Measurements from ENCODE around the gene NRXN3. TPM values are rescaled to one million over a fixed set of nuclear protein-coding genes. Genes with fewer than 3 reads are reported as not detected.

NRXN3 gene
- total RNA-seq, 1 experiment from 2014 or later, result not detected

GRCh38 chr14:79734656-79735055 is 1564.5 kb downstream of the NRXN3 start:
- ChIA-PET POLR2A (no interaction called here), CTCF (no interaction called here)
- in situ Hi-C loops (cut with HindIII; ENCODE audit: low pct_unique_long_range_greater_than_20kb, low sequenced_read_pairs) (no loop called here), intact Hi-C loops (cut with micrococcal nuclease; ENCODE audit: unreplicated experiment) (no loop called here)
- no peaks in the 10 kb centered on the region for H3K36me3 ChIP-seq (ENCODE audit: control insufficient read depth, insufficient read depth, low read length)
- no peaks in the 10 kb centered on the region for H3K9me3 ChIP-seq (ENCODE audit: control insufficient read depth, insufficient read depth, low read depth, low read length)
- H3K4me3 ChIP-seq (ENCODE audit: low read depth in 2 of 2, low read length in 2 of 2), result no peak overlapping the region
- DNase-seq (ENCODE audit: low read depth, low spot score) (no peak), ATAC-seq (no peak)
- H3K27ac ChIP-seq (ENCODE audit: low read length), result no peak overlapping the region
- H3K27me3 ChIP-seq (ENCODE audit: control insufficient read depth, insufficient read depth, low read length), result no peaks in the 10 kb centered on the region
- no peaks in the 10 kb centered on the region for H3K4me1 ChIP-seq (ENCODE audit: control insufficient read depth, insufficient read depth, low read length)
- no peak for TF ChIP-seq POLR2AphosphoS5 (IDR thresholded peaks at IDR 0.05; ENCODE audit: low read depth, low read length)
- TF ChIP-seq CTCF (IDR thresholded peaks at IDR 0.05), result no peak
- no peak for TF ChIP-seq SIN3A (IDR thresholded peaks at IDR 0.05; ENCODE audit: borderline replicate concordance, insufficient read depth, low read depth, low read length)
- TF ChIP-seq REST (IDR thresholded peaks at IDR 0.05; ENCODE audit: insufficient read depth in 1 of 2, low read depth in 2 of 2, low read length in 1 of 2), result no peak
- no peak for TF ChIP-seq TCF7L2 (IDR thresholded peaks at IDR 0.05; ENCODE audit: low read depth, low read length)
- BruUV-seq (replicated peaks), result no TSS peak

GRCh38 chr14:79735121-79735520 is 1564.9 kb downstream of the NRXN3 start:
- no peaks in the 10 kb centered on the region for H3K9me3 ChIP-seq (ENCODE audit: control insufficient read depth, insufficient read depth, low read depth, low read length)
- intact Hi-C loops (cut with micrococcal nuclease; ENCODE audit: unreplicated experiment), result no loop called here
- no peak overlapping the region for H3K27ac ChIP-seq (ENCODE audit: low read length)
- ChIA-PET POLR2A (no interaction called here), CTCF (no interaction called here)
- TF ChIP-seq REST (IDR thresholded peaks at IDR 0.05; ENCODE audit: insufficient read depth in 1 of 2, low read depth in 2 of 2, low read length in 1 of 2) (no peak), TCF7L2 (IDR thresholded peaks at IDR 0.05; ENCODE audit: low read depth, low read length) (no peak), CTCF (IDR thresholded peaks at IDR 0.05) (no peak), SIN3A (IDR thresholded peaks at IDR 0.05; ENCODE audit: borderline replicate concordance, insufficient read depth, low read depth, low read length) (no peak), POLR2AphosphoS5 (IDR thresholded peaks at IDR 0.05; ENCODE audit: low read depth, low read length) (no peak)
- H3K36me3 ChIP-seq (ENCODE audit: control insufficient read depth, insufficient read depth, low read length), result no peaks in the 10 kb centered on the region
- no peak for DNase-seq (ENCODE audit: low read depth, low spot score)
- no TSS peak for BruUV-seq (replicated peaks)
- no peaks in the 10 kb centered on the region for H3K27me3 ChIP-seq (ENCODE audit: control insufficient read depth, insufficient read depth, low read length)
- H3K4me1 ChIP-seq (ENCODE audit: control insufficient read depth, insufficient read depth, low read length), result no peaks in the 10 kb centered on the region
- no peak for ATAC-seq
- H3K4me3 ChIP-seq (ENCODE audit: low read depth in 2 of 2, low read length in 2 of 2), result no peak overlapping the region
- in situ Hi-C loops (cut with HindIII; ENCODE audit: low pct_unique_long_range_greater_than_20kb, low sequenced_read_pairs), result no loop called here

Measured in Panc1 (cell line).